WI38 (cell line): ENCODE data around the gene PROB1.
A peak's percentile ranks its signal among the peaks of the same experiment; 100 is the strongest.

Experiments used
- H3K4me3 ChIP-seq: 2 replicates; pipeline ENCODE4 v1.5.1; 2011; ENCODE audit warnings: low read depth, mild to moderate bottlenecking, control low read depth, low read length
- TF ChIP-seq, protein P1 (sequence below): IDR thresholded peaks from 2 replicates; pipeline ENCODE4 v1.5.1; 2012; ENCODE audit warnings: low read depth, mild to moderate bottlenecking, control low read depth, low read length

Gene PROB1

DNA sequence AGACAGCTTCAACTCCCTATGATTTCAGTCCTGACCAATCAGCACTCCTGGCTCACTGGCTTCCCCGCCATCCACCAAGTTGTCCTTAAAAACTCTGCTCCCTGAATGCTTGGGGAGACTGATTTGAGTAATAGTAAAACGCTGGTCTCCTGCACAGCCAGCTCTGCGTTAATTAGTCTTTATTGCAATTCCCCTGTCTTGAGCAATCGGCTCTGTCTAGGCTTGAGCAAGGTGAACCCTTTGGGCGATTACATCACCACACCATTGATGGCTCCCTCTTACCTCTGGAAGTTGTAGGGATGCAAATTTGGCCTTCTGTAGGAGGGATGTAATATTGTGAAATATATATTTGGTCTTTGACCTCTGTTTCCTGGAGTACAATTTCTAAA lies 8.9 kb downstream of the PROB1 start:
- TF ChIP-seq, protein P1, sequence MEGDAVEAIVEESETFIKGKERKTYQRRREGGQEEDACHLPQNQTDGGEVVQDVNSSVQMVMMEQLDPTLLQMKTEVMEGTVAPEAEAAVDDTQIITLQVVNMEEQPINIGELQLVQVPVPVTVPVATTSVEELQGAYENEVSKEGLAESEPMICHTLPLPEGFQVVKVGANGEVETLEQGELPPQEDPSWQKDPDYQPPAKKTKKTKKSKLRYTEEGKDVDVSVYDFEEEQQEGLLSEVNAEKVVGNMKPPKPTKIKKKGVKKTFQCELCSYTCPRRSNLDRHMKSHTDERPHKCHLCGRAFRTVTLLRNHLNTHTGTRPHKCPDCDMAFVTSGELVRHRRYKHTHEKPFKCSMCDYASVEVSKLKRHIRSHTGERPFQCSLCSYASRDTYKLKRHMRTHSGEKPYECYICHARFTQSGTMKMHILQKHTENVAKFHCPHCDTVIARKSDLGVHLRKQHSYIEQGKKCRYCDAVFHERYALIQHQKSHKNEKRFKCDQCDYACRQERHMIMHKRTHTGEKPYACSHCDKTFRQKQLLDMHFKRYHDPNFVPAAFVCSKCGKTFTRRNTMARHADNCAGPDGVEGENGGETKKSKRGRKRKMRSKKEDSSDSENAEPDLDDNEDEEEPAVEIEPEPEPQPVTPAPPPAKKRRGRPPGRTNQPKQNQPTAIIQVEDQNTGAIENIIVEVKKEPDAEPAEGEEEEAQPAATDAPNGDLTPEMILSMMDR, result no peak
- no peak overlapping the region for H3K4me3 ChIP-seq

DNA sequence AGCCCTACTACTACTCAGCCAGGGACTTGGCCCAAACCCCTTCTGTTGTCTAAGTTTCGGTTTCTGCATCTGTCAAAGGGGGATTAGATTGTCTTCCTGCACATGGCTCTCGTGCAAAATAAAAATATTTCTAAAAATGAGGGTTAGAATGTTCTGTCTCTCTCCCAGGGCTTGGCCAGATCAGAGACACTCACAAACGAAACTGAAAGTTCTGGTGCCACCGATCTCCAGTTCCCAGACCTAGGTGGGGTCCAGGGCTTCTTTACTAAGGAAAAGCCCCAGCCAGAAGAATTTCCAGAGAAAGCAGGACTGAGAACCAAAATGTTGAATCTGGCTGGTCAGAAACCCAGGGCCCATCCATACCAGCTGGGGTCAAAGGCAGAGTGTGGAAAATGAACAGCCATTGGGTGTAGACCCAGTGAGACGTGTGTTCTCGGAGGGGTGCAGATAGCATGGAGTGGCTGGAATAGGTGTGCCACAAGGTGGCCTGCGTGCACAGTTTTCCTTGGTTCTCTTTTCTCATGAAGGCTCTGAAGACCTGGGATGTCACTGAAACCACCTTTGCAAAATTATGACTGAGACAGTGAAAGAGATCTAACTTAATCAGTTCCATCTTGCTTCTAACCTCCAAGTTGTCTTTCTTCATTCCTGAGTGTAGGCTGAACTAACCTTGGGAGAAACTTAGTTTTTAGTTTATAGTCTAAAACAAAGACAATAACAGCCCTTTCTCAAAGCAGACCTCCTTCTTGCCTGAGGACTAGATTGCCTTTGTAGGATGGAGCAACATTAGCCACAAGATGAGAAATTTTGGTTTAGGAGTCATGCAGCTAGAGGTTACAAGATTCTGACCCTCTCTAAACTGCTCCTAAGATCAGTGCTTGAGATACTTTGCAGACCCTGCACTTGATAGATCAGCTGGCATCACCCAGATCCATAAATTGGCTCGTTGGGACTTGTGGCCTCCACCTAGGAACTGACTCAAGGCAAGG lies 9.5 kb downstream of the PROB1 start:
- peak overlapping the region; percentile 18 for H3K4me3 ChIP-seq
- TF ChIP-seq, protein P1, result no peak

DNA sequence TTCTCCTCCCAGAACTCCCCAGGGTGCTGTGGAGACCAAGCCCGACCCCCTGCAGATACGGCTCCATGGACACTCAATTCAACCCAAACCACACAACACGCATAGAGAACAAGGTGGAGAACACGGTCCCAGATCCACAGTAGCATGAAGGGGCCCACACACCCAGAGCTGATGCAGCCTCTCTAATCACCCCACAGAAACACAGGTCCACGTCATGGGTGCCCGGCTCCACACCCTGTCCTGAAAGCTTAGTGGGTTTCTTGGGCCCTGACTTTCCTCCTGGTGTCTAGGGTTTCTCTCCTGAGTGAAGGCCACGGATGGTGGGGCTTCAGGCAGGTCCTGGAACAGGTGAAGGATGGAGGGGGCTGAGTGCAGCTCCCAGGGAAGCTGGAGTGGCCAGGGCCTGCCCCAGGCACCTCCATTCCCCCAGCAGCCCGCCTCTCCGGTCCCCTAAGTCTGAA lies 10.3 kb downstream of the PROB1 start:
- TF ChIP-seq, protein P1, result no peak
- no peak overlapping the region for H3K4me3 ChIP-seq

DNA sequence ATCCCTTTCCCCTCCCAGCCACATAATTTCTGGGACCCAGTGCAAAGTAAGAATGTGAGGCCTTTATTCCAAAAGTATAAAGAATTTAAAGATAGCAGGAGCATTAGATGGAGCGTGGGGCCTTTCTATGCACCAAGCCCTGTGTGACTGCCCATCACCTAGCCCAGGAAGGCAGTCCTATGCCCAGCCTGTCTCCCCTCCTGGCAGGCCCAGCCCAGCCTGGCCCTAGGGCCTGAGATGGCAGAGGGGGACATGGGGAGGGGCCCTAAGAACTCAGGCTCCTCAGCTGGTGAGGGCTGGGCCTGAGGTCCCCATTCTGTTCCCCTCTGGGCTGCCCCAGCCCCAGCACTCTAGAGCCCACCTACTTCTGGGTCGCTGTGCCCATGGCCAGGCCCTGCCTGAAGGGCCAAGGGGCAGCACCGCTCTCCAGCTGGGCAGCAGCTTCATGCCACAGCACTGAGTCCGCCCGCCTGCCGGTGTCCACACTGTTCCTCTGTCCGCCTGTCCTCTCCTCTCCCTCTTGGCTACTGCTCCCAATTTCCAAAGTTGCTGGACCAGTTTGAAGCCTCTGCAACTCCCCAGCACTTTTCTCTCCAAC lies 10.8 kb downstream of the PROB1 start:
- H3K4me3 ChIP-seq, result no peak overlapping the region
- TF ChIP-seq, protein P1, result no peak

DNA sequence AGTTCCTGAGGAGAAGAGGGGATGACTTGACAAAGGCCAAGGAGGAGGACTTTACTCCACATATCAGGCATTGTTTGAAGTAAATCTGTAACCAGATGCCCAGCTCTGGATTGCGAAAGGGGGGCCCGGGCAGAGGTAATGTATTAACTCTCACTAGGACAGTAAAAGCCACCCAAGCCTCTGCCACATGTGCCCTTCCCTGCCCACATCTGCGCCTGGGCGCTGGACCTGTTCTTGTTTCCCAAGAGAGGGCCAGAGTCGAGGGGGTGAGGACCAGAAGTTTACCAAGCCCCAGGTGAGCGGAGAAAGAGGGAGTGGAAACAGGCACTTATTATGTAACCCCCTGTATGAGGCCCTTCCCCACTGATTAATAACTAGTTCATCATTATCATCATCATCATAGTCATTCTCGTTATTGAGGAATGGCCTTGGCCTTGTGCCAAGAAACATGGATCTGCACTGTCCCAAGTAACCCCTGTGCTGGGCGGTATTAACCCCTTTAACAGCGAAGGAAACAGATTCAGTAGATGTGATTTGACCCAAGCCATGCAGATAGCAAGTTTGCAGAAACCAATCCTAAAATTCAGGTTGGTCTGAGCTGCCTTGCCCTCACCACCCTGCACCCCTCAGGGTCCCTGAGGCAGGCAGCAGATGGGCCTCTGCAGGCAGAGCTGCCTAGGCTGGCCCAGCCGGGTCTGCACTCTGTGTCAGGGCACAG lies 11.5 kb downstream of the PROB1 start, which contains the start of gene SLC23A1:
Gene SLC23A1, minus strand, starts transcription at position 23 of the 718 bp plus-strand sequence. CDS start 44 bp downstream, outside the sequence.
- H3K4me3 ChIP-seq, result no peak within 1 kb of the TSS

DNA sequence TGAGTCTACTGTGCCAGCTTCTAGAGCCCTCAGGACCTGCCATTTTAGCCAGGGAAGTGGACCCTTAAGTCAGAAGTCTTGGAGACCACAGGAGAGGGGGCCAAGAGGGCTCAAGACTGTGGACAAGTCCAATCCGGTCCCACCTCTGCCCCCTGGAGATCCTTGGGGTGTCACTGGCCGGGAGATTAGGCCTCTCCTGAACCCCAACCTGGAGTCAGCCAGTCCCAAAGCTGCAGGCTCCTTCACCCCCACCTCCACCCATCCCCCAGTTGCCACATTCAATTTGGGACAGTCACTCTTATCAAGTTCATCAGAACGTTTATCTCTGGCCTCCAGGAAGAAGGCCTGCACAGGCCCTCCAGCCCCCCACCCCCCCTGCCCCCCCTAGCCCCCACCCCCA lies 12.1 kb downstream of the PROB1 start:
- no peak overlapping the region for H3K4me3 ChIP-seq
- TF ChIP-seq, protein P1, result no peak

More for the DNA sequence above, 11.5 kb downstream of the PROB1 start, which contains the start of gene SLC23A1:
- TF ChIP-seq, protein P1, result no peak
